Central memory CD8-positive, alpha-beta T cell (primary cell): Measurements from ENCODE around the gene POU2F3.

Experiments
- ATAC-seq: fragments of 150-1000 bp; cut with Tn5 transposase; replicated peaks from 2 replicates; pipeline ENCODE4 v1.10.0; 2022; ENCODE audit warnings: mild to moderate bottlenecking, moderate FRiP score, moderate number of reproducible peaks; ENCODE audit not compliant: poor library complexity, severe bottlenecking; ENCODE audit errors: extremely low read depth
- DNase-seq, 2 donors: peaks; one replicate each; pipeline ENCODE4 v3.0.0; 2021; ENCODE audit warnings: low spot score in 2 of 2
- H3K27ac Mint-ChIP-seq: one replicate; pipeline ENCODE4 v1.8.0; 2022; ENCODE audit warnings: low read depth, mild to moderate bottlenecking, moderate library complexity, mixed read lengths
- H3K27me3 Mint-ChIP-seq: one replicate; pipeline ENCODE4 v1.8.0; 2022; ENCODE audit warnings: mixed read lengths
- H3K36me3 Mint-ChIP-seq: one replicate; pipeline ENCODE4 v1.8.0; 2022; ENCODE audit warnings: mild to moderate bottlenecking, moderate library complexity, mixed read lengths; ENCODE audit not compliant: insufficient read depth
- H3K4me1 Mint-ChIP-seq: one replicate; pipeline ENCODE4 v1.8.0; 2022; ENCODE audit warnings: mixed read lengths
- H3K4me3 Mint-ChIP-seq: one replicate; pipeline ENCODE4 v1.8.0; 2022; ENCODE audit warnings: mild to moderate bottlenecking, moderate library complexity, mixed read lengths
- H3K9me3 Mint-ChIP-seq: one replicate; pipeline ENCODE4 v1.8.0; 2022; ENCODE audit warnings: mixed read lengths

Gene POU2F3

GRCh38 chr11:120200677-120201076 lies 39.3 kb upstream of the POU2F3 start:
- H3K27ac Mint-ChIP-seq = no peak overlapping the region

GRCh38 chr11:120201653-120202052 lies 38.3 kb upstream of the POU2F3 start:
- ATAC-seq (no peak), DNase-seq (no peak)
- Mint-ChIP-seq H3K27ac (no peak overlapping the region), H3K4me3 (no peak overlapping the region), H3K9me3 (no peaks in the 10 kb centered on the region), H3K36me3 (no peaks in the 10 kb centered on the region), H3K4me1 (no peaks in the 10 kb centered on the region), H3K27me3 (peaks cover 55% of the 10 kb centered on the region)

More at GRCh38 chr11:120200677-120201076, 39.3 kb upstream of the POU2F3 start:
- Mint-ChIP-seq H3K36me3 (no peaks in the 10 kb centered on the region), H3K4me3 (no peak overlapping the region), H3K27me3 (peaks cover 56% of the 10 kb centered on the region), H3K4me1 (no peaks in the 10 kb centered on the region), H3K9me3 (no peaks in the 10 kb centered on the region)
- DNase-seq = no peak
- ATAC-seq = no peak

GRCh38 chr11:120203626-120204025 lies 36.3 kb upstream of the POU2F3 start:
- ATAC-seq (no peak), DNase-seq (no peak)
- Mint-ChIP-seq H3K27ac (no peak overlapping the region), H3K9me3 (no peaks in the 10 kb centered on the region), H3K27me3 (peaks cover 65% of the 10 kb centered on the region), H3K36me3 (no peaks in the 10 kb centered on the region), H3K4me1 (no peaks in the 10 kb centered on the region), H3K4me3 (no peak overlapping the region)

- no peak overlapping the region for H3K4me3 Mint-ChIP-seq
- ATAC-seq (no peak), DNase-seq (no peak)
- peaks cover 66% of the 10 kb centered on the region for H3K27me3 Mint-ChIP-seq
- no peak overlapping the region for H3K27ac Mint-ChIP-seq
- H3K9me3 Mint-ChIP-seq = no peaks in the 10 kb centered on the region
- peaks cover 7% of the 10 kb centered on the region for H3K4me1 Mint-ChIP-seq
- H3K36me3 Mint-ChIP-seq = no peaks in the 10 kb centered on the region
Observed at GRCh38 chr11:120205596-120206161, 34.3 kb upstream of the POU2F3 start.

GRCh38 chr11:120207512-120207911 lies 32.4 kb upstream of the POU2F3 start:
- DNase-seq = no peak
- H3K4me1 Mint-ChIP-seq = peaks cover 19% of the 10 kb centered on the region
- H3K36me3 Mint-ChIP-seq = no peaks in the 10 kb centered on the region
- no peak overlapping the region for H3K27ac Mint-ChIP-seq
- H3K4me3 Mint-ChIP-seq = no peak overlapping the region
- peaks cover 70% of the 10 kb centered on the region for H3K27me3 Mint-ChIP-seq
- ATAC-seq = no peak
- no peaks in the 10 kb centered on the region for H3K9me3 Mint-ChIP-seq

- DNase-seq (no peak), ATAC-seq (no peak)
- H3K27me3 Mint-ChIP-seq = peaks cover 70% of the 10 kb centered on the region
- no peaks in the 10 kb centered on the region for H3K9me3 Mint-ChIP-seq
- no peak overlapping the region for H3K27ac Mint-ChIP-seq
- peaks cover 19% of the 10 kb centered on the region for H3K4me1 Mint-ChIP-seq
- peak overlapping the region; percentile 17 for H3K4me3 Mint-ChIP-seq
- no peaks in the 10 kb centered on the region for H3K36me3 Mint-ChIP-seq
Observed at GRCh38 chr11:120208001-120208441, 31.9 kb upstream of the POU2F3 start.

GRCh38 chr11:120208777-120209176 lies 31.2 kb upstream of the POU2F3 start:
- H3K27ac Mint-ChIP-seq = no peak overlapping the region
- DNase-seq = no peak
- peaks cover 70% of the 10 kb centered on the region for H3K27me3 Mint-ChIP-seq

GRCh38 chr11:120209746-120210625 lies 30.0 kb upstream of the POU2F3 start:
- no peaks in the 10 kb centered on the region for H3K36me3 Mint-ChIP-seq
- no peak for DNase-seq
- H3K9me3 Mint-ChIP-seq = no peaks in the 10 kb centered on the region
- H3K4me3 Mint-ChIP-seq = peak overlapping the region; percentile 96
- H3K27me3 Mint-ChIP-seq = peaks cover 63% of the 10 kb centered on the region
- peak overlapping the region; percentile 60 for H3K27ac Mint-ChIP-seq
- ATAC-seq = no peak
- peaks cover 19% of the 10 kb centered on the region for H3K4me1 Mint-ChIP-seq

More at GRCh38 chr11:120208777-120209176, 31.2 kb upstream of the POU2F3 start:
- Mint-ChIP-seq H3K4me3 (peak overlapping the region; percentile 17), H3K4me1 (peaks cover 19% of the 10 kb centered on the region), H3K9me3 (no peaks in the 10 kb centered on the region), H3K36me3 (no peaks in the 10 kb centered on the region)
- ATAC-seq = no peak

- peak within 1 kb of the TSS; percentile 76 for H3K27ac Mint-ChIP-seq
- ATAC-seq (peak; percentile 85), DNase-seq (peak; percentile 19 to 31)
- peaks cover 19% of the 10 kb centered on the region for H3K4me1 Mint-ChIP-seq
- H3K9me3 Mint-ChIP-seq = no peaks in the 10 kb centered on the region
- peaks cover 55% of the 10 kb centered on the region for H3K27me3 Mint-ChIP-seq
- peak within 1 kb of the TSS; percentile 96 for H3K4me3 Mint-ChIP-seq
- no peaks in the 10 kb centered on the region for H3K36me3 Mint-ChIP-seq
Observed at GRCh38 chr11:120210626-120211521, 29.1 kb upstream of the POU2F3 start, which contains the start of gene OAF. Gene OAF (plus strand): TSS chr11:120211032. CDS start chr11:120211280, 248 bp downstream.

- Mint-ChIP-seq H3K4me1 (peaks cover 19% of the 10 kb centered on the region), H3K9me3 (no peaks in the 10 kb centered on the region), H3K27me3 (peaks cover 47% of the 10 kb centered on the region), H3K36me3 (no peaks in the 10 kb centered on the region), H3K4me3 (peak overlapping the region; percentile 96), H3K27ac (peak overlapping the region; percentile 76)
- no peak for DNase-seq
- ATAC-seq = no peak
Observed at GRCh38 chr11:120211522-120212258, 28.2 kb upstream of the POU2F3 start.

- no peaks in the 10 kb centered on the region for H3K36me3 Mint-ChIP-seq
- H3K4me3 Mint-ChIP-seq = peak overlapping the region; percentile 96
- peaks cover 19% of the 10 kb centered on the region for H3K4me1 Mint-ChIP-seq
- peaks cover 40% of the 10 kb centered on the region for H3K27me3 Mint-ChIP-seq
- DNase-seq (no peak), ATAC-seq (no peak)
- H3K9me3 Mint-ChIP-seq = no peaks in the 10 kb centered on the region
- no peak overlapping the region for H3K27ac Mint-ChIP-seq
Observed at GRCh38 chr11:120212259-120212878, 27.6 kb upstream of the POU2F3 start.
